ENCODE measurements around the gene HS3ST3B1.

- no peak for TF ChIP-seq FOS (IDR thresholded peaks at IDR 0.05; ENCODE audit: low read depth, low read length)
- TF ChIP-seq RFX5 (IDR thresholded peaks at IDR 0.05; ENCODE audit: low read depth, low read length): no peak
- no peak for TF ChIP-seq POLR2A (IDR thresholded peaks at IDR 0.05; ENCODE audit: low read depth, low read length)
- no peak for TF ChIP-seq CTCF (conservative IDR thresholded peaks at IDR 0.05; ENCODE audit: low read depth, low read length)
- TF ChIP-seq CHD1 (IDR thresholded peaks at IDR 0.05; ENCODE audit: low read depth, low read length): no peak
- TF ChIP-seq BHLHE40 (IDR thresholded peaks at IDR 0.05; ENCODE audit: low read depth, low read length): no peak
Observed at GRCh38 chr17:14387036-14387435, 86.2 kb downstream of the HS3ST3B1 start.
